GM12878 (cell line): ENCODE results near the gene CLCNKA. TPM values are rescaled to one million over a fixed set of nuclear protein-coding genes. Genes with fewer than 3 reads are reported as not detected.

Experiments used
- ATAC-seq: fragments of 200-7000 bp; cut with Tn5 transposase; 3 replicates; pipeline ENCODE4 v1.9.1; 2020; ENCODE audit warnings: mild to moderate bottlenecking, moderate library complexity
- Bru-seq: library from RNA; stranded (reverse); fragments of 400-500 nt; gene quantifications from one replicate; lab custom pipeline; 2021; lab: Mats Ljungman, UMichigan
- BruChase-seq, 2 experiments: library from RNA; stranded (reverse); fragments of 400-500 nt; gene quantifications; one replicate each; lab custom pipeline; 2021; lab: Mats Ljungman, UMichigan
- BruUV-seq: library from RNA; stranded (reverse); fragments of 400-500 nt; replicated peaks from 2 replicates; lab custom pipeline; 2021; lab: Mats Ljungman, UMichigan
- CTCF ChIA-PET: fragments of 300-600 bp; sonication (Branson Sonifier 250); formaldehyde crosslinking; extraction: SDS; loops from one replicate; lab custom pipeline; 2021; ENCODE audit warnings: inconsistent platforms; lab: Yijun Ruan, JAX
- POLR2A ChIA-PET: fragments of 350-600 bp; formaldehyde crosslinking; extraction: SDS; loops from one replicate; lab custom pipeline; 2021; ENCODE audit warnings: inconsistent platforms; lab: Charles Lee
- RAD21 ChIA-PET: fragments of 300-600 bp; sonication (Branson Sonifier 250); formaldehyde crosslinking; loops from one replicate; lab custom pipeline; 2023; ENCODE audit warnings: antibody characterized with exemption; ENCODE audit not compliant: unreplicated experiment; lab: Charles Lee
- SMC1A ChIA-PET: fragments of 300-600 bp; sonication (Branson Sonifier 250); formaldehyde crosslinking; loops from one replicate; lab custom pipeline; 2023; ENCODE audit not compliant: unreplicated experiment, uncharacterized antibody; lab: Charles Lee
- DNase-seq: peaks from one replicate; pipeline ENCODE4 v3.0.0-alpha.2; 2011; ENCODE audit warnings: low read depth, low spot score
- FAIRE-seq: peaks from 3 replicates; lab custom pipeline; 2011; peaks lifted over from hg19 to GRCh38; lab: Jason Lieb, UNC
- H2AFZ ChIP-seq: 2 replicates; pipeline ENCODE4 v1.6.0; 2011; ENCODE audit warnings: low read depth, low read length, control low read depth; ENCODE audit not compliant: control insufficient read depth
- H3K27ac ChIP-seq: 2 replicates; pipeline ENCODE4 v1.5.1; 2011; ENCODE audit warnings: control low read depth; ENCODE audit not compliant: control insufficient read depth, insufficient read depth
- H3K27me3 ChIP-seq, 2 experiments: replicated peaks in 1 of 2; 2 replicates each; pipeline versions ENCODE4 v1.6.0 to v1.6.1; 2011; ENCODE audit warnings: low read length in 1 of 2; ENCODE audit not compliant: control insufficient read depth in 2 of 2, insufficient read depth in 2 of 2
- H3K36me3 ChIP-seq, 2 experiments: 2 replicates each; pipeline ENCODE4 v1.5.1; 2011; ENCODE audit warnings: low read length in 1 of 2; ENCODE audit not compliant: control insufficient read depth in 2 of 2, insufficient read depth in 2 of 2
- H3K4me1 ChIP-seq: 2 replicates; pipeline ENCODE4 v1.6.1; 2011; ENCODE audit warnings: mild to moderate bottlenecking, low read length, moderate library complexity, mixed read lengths; ENCODE audit not compliant: control insufficient read depth, insufficient read depth
- H3K4me2 ChIP-seq: 2 replicates; pipeline ENCODE4 v1.6.0; 2011; ENCODE audit warnings: control low read depth; ENCODE audit not compliant: control insufficient read depth, insufficient read depth
- H3K4me3 ChIP-seq: fragments of 200-600 bp; sonication (generic); 2 replicates; pipeline ENCODE4 v1.5.1; 2016
- H3K79me2 ChIP-seq: 2 replicates; pipeline ENCODE4 v1.6.0; 2011; ENCODE audit warnings: low read length; ENCODE audit not compliant: control insufficient read depth, insufficient read depth
- H3K9ac ChIP-seq: 2 replicates; pipeline ENCODE4 v1.8.0; 2011; ENCODE audit warnings: low read length, control low read depth, mixed read lengths; ENCODE audit not compliant: control insufficient read depth, insufficient read depth
- H3K9me3 ChIP-seq: replicated peaks from 3 replicates; pipeline ENCODE4 v1.5.1; 2011; ENCODE audit warnings: mild to moderate bottlenecking, low read length; ENCODE audit not compliant: control insufficient read depth, insufficient read depth
- H4K20me1 ChIP-seq: 2 replicates; pipeline ENCODE4 v1.6.0; 2011; ENCODE audit not compliant: control insufficient read depth, insufficient read depth
- CBX3 ChIP-seq: fragments of 200-600 bp; sonication (generic); IDR thresholded peaks from 2 replicates; pipeline ENCODE4 v1.6.1; 2016; ENCODE audit warnings: low read depth, borderline replicate concordance
- CHD1 ChIP-seq: IDR thresholded peaks from 2 replicates; pipeline ENCODE4 v1.6.1; 2012; ENCODE audit warnings: low read depth, low read length, improper control_type of control experiment
- HDAC6 ChIP-seq: fragments of 200-600 bp; sonication (generic); IDR thresholded peaks from one replicate; pipeline ENCODE4 v1.8.0; 2017; ENCODE audit warnings: antibody characterized with exemption; ENCODE audit not compliant: unreplicated experiment
- LARP7 ChIP-seq: fragments of 450-650 bp; IDR thresholded peaks from 2 replicates; pipeline ENCODE4 v1.6.1; 2017; ENCODE audit warnings: mild to moderate bottlenecking
- MTA3 ChIP-seq: IDR thresholded peaks from 2 replicates; pipeline ENCODE4 v1.6.1; 2012; ENCODE audit warnings: low read length, inconsistent platforms, borderline replicate concordance
- NFYB ChIP-seq: IDR thresholded peaks from 2 replicates; pipeline ENCODE4 v1.6.1; 2011; ENCODE audit warnings: low read depth, mild to moderate bottlenecking, low read length, improper control_type of control experiment, moderate library complexity; ENCODE audit not compliant: insufficient read depth
- PAX8 ChIP-seq: fragments of 450-650 bp; IDR thresholded peaks from 2 replicates; pipeline ENCODE4 v1.6.1; 2017; ENCODE audit warnings: mild to moderate bottlenecking, moderate library complexity
- POLR2AphosphoS2 ChIP-seq: IDR thresholded peaks from 2 replicates; pipeline ENCODE4 v1.6.1; 2011; ENCODE audit warnings: low read depth, mild to moderate bottlenecking, low read length, improper control_type of control experiment, moderate library complexity
- SMAD1 ChIP-seq: fragments of 450-650 bp; IDR thresholded peaks from 2 replicates; pipeline ENCODE4 v1.6.1; 2018; ENCODE audit warnings: mild to moderate bottlenecking, low read depth; ENCODE audit not compliant: partially characterized antibody
- TCF12 ChIP-seq: IDR thresholded peaks from 2 replicates; pipeline ENCODE4 v1.6.1; 2011; ENCODE audit warnings: low read depth, mild to moderate bottlenecking, low read length
- ZBTB40 ChIP-seq: fragments of 450-650 bp; IDR thresholded peaks from 2 replicates; pipeline ENCODE4 v1.6.1; 2016; ENCODE audit warnings: mild to moderate bottlenecking, moderate library complexity, borderline replicate concordance
- WGBS: methylation state at CpG from one replicate; pipeline ENCODE4 v1.1.6; 2016; ENCODE audit warnings: low lambda C conversion rate; ENCODE audit not compliant: insufficient replicate concordance, insufficient coverage; ENCODE audit errors: missing lambda C conversion rate; 5-methylcytosine and 5-hydroxymethylcytosine counted together
- in situ Hi-C: fragments of 300-500 bp; cut with MboI; formaldehyde crosslinking; loops from 9 replicates; pipeline ENCODE4 v1.14.3; 2018; ENCODE audit warnings: mixed read lengths
- intact Hi-C: fragments of 100-400 bp; cut with micrococcal nuclease; formaldehyde crosslinking; loops from one replicate; pipeline ENCODE4 v1.14.2; 2022; ENCODE audit not compliant: unreplicated experiment
- long read RNA-seq, 2 experiments: library from polyadenylated mRNA; unstranded; transcript quantifications; one replicate each; pipeline ENCODE4 v2.0.0, GENCODE V29; 2019 to 2020
- polyA minus RNA-seq, 3 experiments: library from RNA; depleted of rRNA, polyadenylated mRNA; stranded (reverse); fragments of >200 nt; gene quantifications; 2 replicates each; pipeline ENCODE4 v1.2.3, GENCODE V29; 2011
- polyA plus RNA-seq, 11 experiments: library from polyadenylated mRNA; depleted of rRNA in 4 of 11; unstranded in 6 of 11; stranded (reverse) in 5 of 11; fragments of >200 nt; fragmentation: Nextera tagmentation in 4 of 11; fragmentation: Illumina TruSeq in 1 of 11; extraction: Ambion mirVana in 4 of 11; extraction: Trizol in 1 of 11; gene quantifications; 1 replicate in 1 of 11; 2 replicates in 10 of 11; pipeline versions ENCODE4 v1.2.1 to v1.2.3, GENCODE V29; 2011 to 2016; ENCODE audit warnings: inconsistent platforms in 2 of 11, missing spikeins in 2 of 11, low read depth in 1 of 11
- total RNA-seq, 4 experiments: library from RNA; depleted of rRNA in 3 of 4; stranded (reverse); fragments of >200 nt in 3 of 4; fragmentation: Illumina TruSeq in 1 of 4; extraction: Trizol in 1 of 4; gene quantifications; 2 replicates each; pipeline versions ENCODE4 v1.2.1 to v1.2.3, GENCODE V29; 2013 to 2021

CLCNKA gene
- total RNA-seq (2013; cell fraction: nucleolus; rRNA removed), result 1.7 and 1.8 TPM in 2 replicates
- total RNA-seq (2014; rRNA removed) (not detected in 2 replicates), total RNA-seq (2014; rRNA removed; fragmentation: Illumina TruSeq; extraction: Trizol) (not detected in 2 replicates), total RNA-seq (2021) (0.08 TPM in 1 of 2 replicates, not detected in the other), polyA plus RNA-seq (2011; rRNA removed) (0.05 and 0.06 TPM in 2 replicates), polyA plus RNA-seq (2014; fragmentation: Illumina TruSeq; extraction: Trizol) (not detected in 2 replicates), polyA plus RNA-seq (2014; fragmentation: Nextera tagmentation; extraction: Ambion mirVana) (under 1 TPM in 1 of 2 experiments, not detected in 1; 0.02 TPM), polyA plus RNA-seq (2014; rRNA removed) (0.10 and 0.23 TPM in 2 replicates), polyA plus RNA-seq (2016; fragmentation: Nextera tagmentation; extraction: Ambion mirVana) (under 1 TPM in 1 of 2 experiments, not detected in 1; 0.15 TPM), polyA minus RNA-seq (2011; rRNA and poly(A)+ RNA removed) (0.52 TPM in 1 of 2 replicates, not detected in the other), Bru-seq, nascent RNA (percentile 28 among the genes with signal in this experiment), BruChase-seq, experiment 1, labeled RNA remaining after a 6-hour chase (percentile 21 among the genes with signal in this experiment), BruChase-seq, experiment 2, labeled RNA remaining after a 2-hour chase (percentile 26 among the genes with signal in this experiment)
- polyA plus RNA-seq (2011; ENCODE audit: low read depth), result 0.13 TPM
- polyA plus RNA-seq (2011; cell fraction: cytosol; rRNA removed), result 0.04 and 0.25 TPM in 2 replicates
- polyA plus RNA-seq (2011; cell fraction: nucleus; rRNA removed), result 1.8 and 2.5 TPM in 2 replicates
- polyA plus RNA-seq (2012), result 0.25 and 0.26 TPM in 2 replicates
- not detected in 2 replicates for polyA minus RNA-seq (2011; cell fraction: cytosol; rRNA and poly(A)+ RNA removed)
- 0.19 and 1.2 TPM in 2 replicates for polyA minus RNA-seq (2011; cell fraction: nucleus; rRNA and poly(A)+ RNA removed)
- long read RNA-seq, experiment 1, result 0 reads
- long read RNA-seq, experiment 2, result 0 reads

- RAD21 ChIA-PET, result no interaction called here
- H4K20me1 ChIP-seq, result no peaks in the 10 kb centered on the region
- 4% methylated on average over 6 of the region's 6 CpGs for WGBS
- SMC1A ChIA-PET, result no interaction called here
- in situ Hi-C loops, result no loop called here
- DNase-seq, result no peak
- no peak for ATAC-seq
- BruUV-seq, result no TSS peak
- H3K36me3 ChIP-seq, result no peaks in the 10 kb centered on the region
- H3K4me2 ChIP-seq, result no peak within 1 kb of the TSS
- no peak within 1 kb of the TSS for H3K27ac ChIP-seq
- H3K79me2 ChIP-seq, result no peaks in the 10 kb centered on the region
- H3K9ac ChIP-seq, result no peak within 1 kb of the TSS
- no peak for FAIRE-seq
- H3K27me3 ChIP-seq, result peaks cover 0 to 2% of the 10 kb centered on the region in 2 experiments; a peak in 2 of 4 replicates
- no peak within 1 kb of the TSS for H2AFZ ChIP-seq
- H3K9me3 ChIP-seq, result no peaks in the 10 kb centered on the region
- no peaks in the 10 kb centered on the region; the same call in 1 of the 2 replicates for H3K4me1 ChIP-seq
- CTCF ChIA-PET, result interaction anchor here (1.0 to 6.4 kb wide), 2 partner anchors 8 to 13 kb away, joined by 3 to 36 read pairs; no protein-coding TSS in a partner anchor
- TF ChIP-seq SMAD1 (no peak), ZBTB40 (no peak), POLR2AphosphoS2 (no peak), MTA3 (no peak), LARP7 (no peak), NFYB (no peak), CHD1 (no peak), TCF12 (no peak), HDAC6 (no peak), CBX3 (no peak), PAX8 (no peak)
- POLR2A ChIA-PET, result no interaction called here
- intact Hi-C loops, result no loop called here
- no peak within 1 kb of the TSS for H3K4me3 ChIP-seq
Measured at GRCh38 chr1:16021681-16022080, at the start of gene CLCNKA. Gene CLCNKA (plus strand): TSS chr1:16022036. CDS start chr1:16022620, 584 bp downstream.
